Activated CD8-positive, alpha-beta memory T cell treated with anti-CD3 and anti-CD28 coated beads, Interleukin-2, amount 50 U/mL, for 48 hours (primary cell): ENCODE results near the gene TM9SF2.
"Not testable (repeated sequence)": the region's sequence is repeated elsewhere in the genome, so short reads cannot be mapped to it uniquely, and the experiment has no call there.

Source experiments
- DNase-seq: peaks from one replicate; pipeline ENCODE4 v3.0.0-alpha.2; 2020

TM9SF2 gene

GRCh38 chr13:99542788-99543406, 41.6 kb downstream of the TM9SF2 start:
- peak; percentile 65 for DNase-seq

DNA sequence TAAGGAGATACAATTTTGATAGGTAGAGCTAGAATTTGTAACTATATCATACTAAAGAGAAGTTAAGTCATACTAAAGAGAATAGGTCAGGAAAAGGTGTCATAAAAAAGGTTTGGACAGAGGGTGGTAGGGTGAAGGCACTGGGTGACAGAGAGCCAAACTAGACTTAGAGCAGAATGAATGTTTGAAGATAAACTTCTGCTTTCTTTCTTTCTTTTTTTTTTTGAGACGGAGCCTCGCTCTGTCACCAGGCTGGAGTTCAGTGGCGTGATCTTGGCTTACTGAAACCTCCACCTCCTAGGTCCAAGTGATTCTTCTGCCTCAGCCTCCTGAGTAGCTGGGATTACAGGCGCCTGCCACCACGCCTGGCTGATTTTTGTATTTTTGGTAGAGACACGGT, 44.1 kb downstream of the TM9SF2 start:
- DNase-seq: no peak

DNA sequence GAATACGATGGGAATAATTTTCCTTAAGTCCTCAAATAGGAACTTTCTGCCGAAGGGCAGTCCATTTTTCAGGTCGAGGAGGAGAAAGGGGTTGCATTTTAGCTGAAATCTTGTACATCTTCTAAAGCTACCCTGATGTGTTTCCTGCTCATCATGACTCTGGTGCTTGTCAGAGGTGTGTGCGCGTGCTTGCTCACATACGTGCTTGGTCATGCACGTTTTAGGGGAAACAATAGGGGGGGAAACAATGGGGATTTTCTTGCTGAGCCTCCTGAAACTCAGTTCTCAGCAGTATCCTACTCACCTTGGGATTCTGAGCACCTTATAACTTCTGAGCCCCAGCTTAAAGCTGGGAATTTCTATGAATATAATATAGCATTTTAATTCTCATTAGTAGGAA, 44.7 kb downstream of the TM9SF2 start:
- no peak for DNase-seq

DNA sequence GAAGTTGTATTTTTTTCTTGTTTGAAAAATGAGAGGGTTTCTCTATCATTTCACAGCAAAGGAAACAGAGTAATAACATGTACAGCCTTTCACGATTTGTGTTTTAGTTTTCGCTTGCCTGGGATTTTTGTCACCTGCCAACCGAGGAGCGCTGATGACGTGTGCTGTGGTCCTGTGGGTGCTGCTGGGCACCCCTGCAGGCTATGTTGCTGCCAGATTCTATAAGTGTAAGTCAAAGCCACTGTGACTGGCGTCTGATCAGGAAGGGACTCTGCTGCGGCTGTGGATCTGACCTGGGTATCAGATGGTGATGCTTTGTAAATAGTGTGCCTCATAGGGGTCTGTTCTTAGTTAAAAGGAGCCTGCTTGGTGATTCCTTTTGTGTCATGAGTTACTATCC, 45.6 kb downstream of the TM9SF2 start:
- no peak for DNase-seq

- DNase-seq: no peak
Observed at GRCh38 chr13:99548448-99548847, 47.2 kb downstream of the TM9SF2 start.

DNA sequence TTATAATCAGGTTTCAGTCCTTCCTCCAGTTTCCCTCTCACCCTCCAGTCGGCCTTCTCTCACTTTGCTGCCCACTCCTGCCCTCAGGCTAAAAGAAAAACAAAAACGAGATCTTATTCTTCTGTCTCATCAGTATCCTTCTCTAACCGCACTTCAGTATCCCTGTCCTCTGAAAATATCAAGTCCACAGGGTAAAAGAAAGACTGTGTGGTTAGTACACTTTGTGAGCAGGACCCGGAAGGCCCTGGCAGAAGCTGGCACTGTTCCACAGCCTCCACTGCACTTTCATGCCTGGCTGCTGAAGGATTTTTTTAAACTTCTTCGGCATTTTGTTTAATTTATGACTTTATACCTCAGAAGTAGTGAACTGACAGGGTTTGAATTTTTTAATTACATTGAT, 51.8 kb downstream of the TM9SF2 start:
- no peak for DNase-seq

DNA sequence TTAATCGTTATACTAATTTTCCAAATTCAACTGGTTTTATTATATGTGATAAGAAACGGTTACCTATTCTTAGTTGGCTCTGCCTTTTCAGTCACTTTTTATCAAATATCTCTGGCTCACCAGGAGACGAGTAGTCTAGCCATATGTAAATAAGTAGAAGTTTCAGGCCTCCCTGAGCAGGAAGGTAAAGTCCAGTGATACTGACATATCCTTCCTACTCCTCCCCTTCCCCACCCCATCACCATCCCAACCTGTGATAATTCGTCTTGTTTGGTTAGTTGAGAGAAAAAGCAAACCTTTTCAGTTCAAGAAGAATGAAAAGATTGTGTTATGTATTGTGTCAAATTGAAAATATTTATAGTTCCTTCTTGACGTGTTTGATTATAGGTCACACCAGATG, 53.9 kb downstream of the TM9SF2 start:
- DNase-seq: no peak

GRCh38 chr13:99556867-99557443, 55.7 kb downstream of the TM9SF2 start:
- no peak for DNase-seq

GRCh38 chr13:99558570-99559180, 57.4 kb downstream of the TM9SF2 start:
- no peak for DNase-seq

DNA sequence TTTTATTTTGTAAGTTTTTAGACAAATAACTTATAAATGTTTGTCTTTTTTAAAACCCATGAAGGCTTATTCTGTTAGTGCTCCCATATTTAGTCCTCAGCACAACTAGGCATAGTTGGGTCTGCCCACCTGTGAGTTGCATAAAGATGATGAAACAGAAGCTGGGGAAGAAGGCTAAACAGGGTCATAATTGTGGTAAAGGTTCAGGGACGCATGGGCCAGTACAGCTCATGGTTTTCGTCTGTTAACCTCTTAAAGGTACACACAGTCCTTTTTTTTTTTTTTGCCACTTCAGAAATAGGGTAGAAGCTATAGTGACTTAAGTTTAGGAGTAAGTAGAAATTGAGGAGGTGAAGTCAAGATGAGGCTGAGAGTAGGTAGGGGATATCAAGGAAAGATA, 58.3 kb downstream of the TM9SF2 start:
- DNase-seq: no peak

DNA sequence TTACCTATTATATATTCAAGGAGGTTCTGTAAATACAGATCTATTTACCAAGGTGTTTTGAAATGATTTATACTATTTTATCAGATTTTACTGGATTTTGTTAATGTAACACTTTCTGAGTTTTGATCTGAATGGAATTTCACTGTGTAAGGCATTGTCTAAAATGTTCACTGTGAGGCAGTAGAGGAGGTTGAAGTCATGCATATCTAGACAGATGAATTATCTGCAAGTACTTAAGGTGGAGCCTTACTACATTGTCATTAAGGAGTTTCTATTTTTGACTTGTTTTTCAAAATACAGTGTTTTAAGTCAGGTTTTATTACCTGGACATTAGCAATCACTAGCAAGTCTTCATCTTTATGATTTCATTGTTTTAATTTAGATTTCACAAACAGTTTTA, 62.1 kb downstream of the TM9SF2 start:
- no peak for DNase-seq

DNA sequence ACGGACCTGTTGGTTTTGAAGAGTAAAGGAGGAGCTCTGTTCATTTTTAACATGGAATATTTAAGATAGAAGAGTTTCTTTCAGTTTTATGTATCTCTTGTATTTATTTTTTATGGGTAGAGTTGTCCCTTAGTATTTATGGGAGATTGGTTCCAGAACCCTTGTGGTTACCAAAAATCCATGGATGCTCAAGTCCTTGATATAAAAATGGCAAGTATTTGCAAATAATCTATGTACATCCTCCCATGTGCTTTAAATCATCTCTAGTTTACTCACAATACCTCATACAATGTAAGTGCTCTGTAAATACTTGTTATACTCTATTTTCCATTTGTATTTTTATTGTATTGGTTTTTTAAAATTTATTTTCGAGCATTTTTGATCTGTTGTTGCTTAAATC, 63.1 kb downstream of the TM9SF2 start:
- DNase-seq: no peak

DNA sequence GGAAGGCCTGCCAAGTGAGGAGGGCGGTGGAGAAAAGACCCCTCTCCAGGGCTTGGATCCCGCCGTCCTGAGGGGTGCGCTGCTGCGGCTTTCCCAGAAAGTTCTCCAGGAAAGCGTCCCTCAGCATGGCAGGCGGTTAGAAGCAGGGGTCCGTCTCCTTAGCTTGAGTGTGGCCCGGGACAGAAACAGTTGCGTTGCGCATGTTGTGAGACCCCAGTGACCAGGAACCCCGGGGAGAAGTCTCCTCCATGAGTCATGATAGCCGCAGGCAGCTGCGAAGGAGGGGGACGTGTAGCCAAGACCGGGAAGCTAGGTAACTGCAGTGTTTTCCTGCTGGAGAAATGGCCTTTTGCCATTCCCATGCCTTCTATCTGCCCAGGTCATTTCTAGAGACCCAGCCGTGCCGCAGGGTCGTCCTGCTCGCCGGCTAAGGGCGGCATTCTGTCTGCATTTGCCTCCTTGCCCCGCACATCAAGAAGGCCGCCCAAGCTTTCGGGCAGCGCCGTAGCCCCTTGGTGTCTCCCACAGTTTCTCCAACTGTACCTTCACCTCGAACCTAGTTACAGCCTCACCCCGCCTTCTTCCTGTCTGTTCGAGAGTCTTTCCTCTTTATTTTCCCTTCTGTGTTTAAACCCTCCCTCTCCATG, 64.3 kb downstream of the TM9SF2 start:
- DNase-seq: no peak

GRCh38 chr13:99566125-99567083, 65.1 kb downstream of the TM9SF2 start:
- DNase-seq: no peak

DNA sequence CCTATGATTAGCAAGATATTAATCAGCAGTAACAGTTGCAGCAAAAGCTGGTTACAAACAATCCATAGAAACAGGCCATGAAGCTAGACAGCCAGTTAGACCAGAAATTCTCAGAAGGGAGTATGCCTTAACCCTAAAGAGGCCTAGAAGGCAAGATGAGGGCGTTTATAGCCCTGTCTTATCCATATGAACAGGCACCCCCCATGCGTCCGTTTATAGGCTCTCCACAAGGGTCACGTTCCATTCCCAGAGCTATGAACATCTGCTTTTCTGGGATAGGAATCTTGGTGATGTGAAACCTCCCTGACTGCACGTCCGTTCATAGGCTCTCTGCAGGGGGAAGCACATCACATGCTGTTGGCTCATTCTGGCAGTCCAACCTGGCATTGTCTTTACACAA, 67.6 kb downstream of the TM9SF2 start:
- not testable (repeated sequence) for DNase-seq

DNA sequence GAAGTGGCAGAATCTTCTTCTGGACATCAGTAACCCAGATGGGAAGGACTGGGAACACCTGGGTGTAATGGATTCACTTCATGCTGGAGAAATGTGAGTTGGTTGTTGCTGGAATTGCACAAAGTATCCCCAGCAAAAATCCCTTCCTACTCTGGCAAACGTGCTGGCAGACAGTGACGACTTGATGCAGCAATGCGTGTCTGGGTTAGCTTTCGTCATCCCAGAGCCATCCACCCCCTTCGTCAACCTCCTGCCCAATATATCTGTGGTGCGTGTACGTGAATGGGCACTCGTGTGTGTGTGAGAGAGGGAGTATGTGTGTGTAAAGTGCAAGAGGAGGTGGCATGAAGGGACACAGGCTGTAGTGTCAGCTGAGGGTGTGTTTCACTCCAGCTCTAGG, 70.9 kb downstream of the TM9SF2 start:
- no peak for DNase-seq

GRCh38 chr13:99572921-99573320, 71.6 kb downstream of the TM9SF2 start:
- DNase-seq: no peak

DNA sequence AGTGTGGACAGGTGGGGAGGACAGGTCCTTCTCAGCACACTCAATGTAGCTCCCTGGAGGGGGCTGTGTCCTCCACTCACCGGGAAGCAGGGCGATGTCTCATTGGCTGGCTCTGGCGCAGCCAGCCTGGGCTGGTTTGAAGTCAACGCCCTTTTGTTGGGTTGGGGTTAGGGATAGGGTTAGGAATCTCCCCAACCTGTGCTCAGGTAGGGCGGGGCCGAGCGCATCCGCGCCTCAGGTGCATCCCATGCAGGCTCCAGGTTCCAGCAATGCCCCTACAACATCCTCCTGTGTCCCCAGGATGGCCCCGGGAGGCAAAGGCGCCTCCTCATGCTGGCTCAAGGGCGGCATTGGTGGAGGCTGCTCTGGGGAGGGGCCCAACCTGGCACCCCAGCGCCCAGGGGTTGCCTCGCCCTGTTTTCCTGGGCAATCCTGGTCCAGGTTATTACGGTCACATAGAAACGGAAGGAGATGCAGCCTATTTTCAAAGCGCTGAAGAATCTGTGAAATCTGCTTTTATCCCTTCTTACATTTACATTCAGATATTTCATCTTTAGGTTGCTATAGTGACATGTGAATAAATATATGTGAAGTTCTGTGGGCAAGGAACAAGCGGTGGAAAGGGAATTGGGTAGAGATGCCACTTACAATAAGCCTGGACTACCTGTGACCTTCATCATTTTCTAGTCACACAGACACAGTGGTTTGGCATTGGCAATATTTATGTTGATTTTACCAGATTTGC, 74.3 kb downstream of the TM9SF2 start:
- no peak for DNase-seq

- DNase-seq: no peak
Observed at GRCh38 chr13:99577934-99578917, 77.0 kb downstream of the TM9SF2 start.

DNA sequence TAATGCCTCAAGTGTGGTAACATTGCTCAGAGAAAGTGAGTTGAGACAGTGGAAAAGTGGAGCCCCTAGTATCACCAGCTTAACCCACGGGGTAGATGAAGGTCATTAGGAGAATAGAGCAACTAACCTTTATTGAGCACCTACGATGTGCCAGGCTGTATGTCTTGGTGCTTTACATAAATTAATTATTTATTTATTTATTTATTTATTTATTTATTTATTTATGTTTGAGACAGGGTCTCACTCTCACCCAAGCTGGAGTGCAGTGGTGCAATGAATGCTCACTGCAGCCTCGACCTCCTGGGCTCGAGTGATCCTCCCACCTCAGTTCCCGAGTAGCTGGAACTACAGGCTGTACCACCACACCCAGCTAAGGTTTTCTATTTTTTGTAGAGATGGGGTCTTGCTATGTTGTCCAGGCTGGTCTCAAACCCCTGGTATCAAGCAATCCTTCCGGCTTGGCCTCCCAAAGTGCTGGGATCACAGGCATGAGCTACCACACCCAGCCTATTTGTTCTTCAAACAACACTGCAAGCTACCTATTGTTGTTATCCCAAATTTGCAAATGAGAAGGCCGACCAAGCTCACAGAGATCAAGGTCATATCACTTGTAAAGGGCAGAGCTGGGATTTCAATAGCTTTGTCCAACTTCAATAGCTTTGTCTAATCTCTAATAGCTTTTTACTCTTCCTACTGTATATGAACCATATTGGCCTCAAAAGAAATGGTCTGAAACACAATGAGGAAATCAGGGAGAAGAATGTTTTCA, 79.4 kb downstream of the TM9SF2 start:
- no peak for DNase-seq
